Right ventricle myocardium superior (tissue), 1 donor: ENCODE measurements around the gene RBM17. TPM values are rescaled to one million over a fixed set of nuclear protein-coding genes. Genes with fewer than 3 reads are reported as not detected.
"Not testable (repeated sequence)": the region's sequence is repeated elsewhere in the genome, so short reads cannot be mapped to it uniquely, and the experiment has no call there.

Experiments
- ATAC-seq: fragments of 200-7000 bp; cut with Tn5 transposase; one replicate; pipeline ENCODE4 v1.9.1; 2020; ENCODE audit warnings: mild to moderate bottlenecking; ENCODE audit not compliant: poor library complexity
- DNase-seq: peaks from one replicate; pipeline ENCODE4 v3.0.0-alpha.2; 2020
- intact Hi-C: fragments of 100-400 bp; cut with DNase I; formaldehyde crosslinking; loops from one replicate; pipeline ENCODE4 v1.11.2; 2022
- total RNA-seq: library from RNA; stranded (reverse); fragmentation: NEBNext Ultra II Directional; extraction: Animal tissue kit (Norgen Biotek cat#: 25700); gene quantifications from one replicate; pipeline ENCODE4 v1.2.1, GENCODE V29; 2021
- donor health status: DM: no; HTN: yes; CAD: no; lungs with severe emphysema.

The RBM17 gene
- total RNA-seq, 1 donor from 2014 or later, result 64.3 TPM

DNA sequence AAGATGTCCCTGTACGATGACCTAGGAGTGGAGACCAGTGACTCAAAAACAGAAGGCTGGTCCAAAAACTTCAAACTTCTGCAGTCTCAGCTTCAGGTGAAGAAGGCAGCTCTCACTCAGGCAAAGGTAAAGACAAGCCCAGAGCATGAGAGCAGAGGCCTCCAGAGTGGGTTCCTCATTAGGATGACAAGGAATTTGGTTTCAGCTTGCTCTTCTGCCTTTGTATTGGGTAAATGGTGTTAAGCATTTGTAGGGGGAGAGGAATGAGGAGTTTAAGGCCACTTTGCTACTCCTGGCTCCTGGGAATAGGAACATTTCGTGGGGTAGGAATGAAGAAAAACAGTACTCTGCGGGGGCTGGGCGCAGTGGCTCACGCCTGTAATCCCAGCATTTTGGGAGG is 8.2 kb downstream of the RBM17 start:
- DNase-seq, result no peak
- intact Hi-C loops, result no loop called here
- ATAC-seq, result no peak

GRCh38 chr10:6098156-6098555 is 9.3 kb downstream of the RBM17 start:
- no peak for ATAC-seq
- intact Hi-C loops, result no loop called here
- no peak for DNase-seq

GRCh38 chr10:6100370-6100769 is 11.5 kb downstream of the RBM17 start:
- no peak for ATAC-seq
- intact Hi-C loops, result no loop called here
- DNase-seq, result no peak

DNA sequence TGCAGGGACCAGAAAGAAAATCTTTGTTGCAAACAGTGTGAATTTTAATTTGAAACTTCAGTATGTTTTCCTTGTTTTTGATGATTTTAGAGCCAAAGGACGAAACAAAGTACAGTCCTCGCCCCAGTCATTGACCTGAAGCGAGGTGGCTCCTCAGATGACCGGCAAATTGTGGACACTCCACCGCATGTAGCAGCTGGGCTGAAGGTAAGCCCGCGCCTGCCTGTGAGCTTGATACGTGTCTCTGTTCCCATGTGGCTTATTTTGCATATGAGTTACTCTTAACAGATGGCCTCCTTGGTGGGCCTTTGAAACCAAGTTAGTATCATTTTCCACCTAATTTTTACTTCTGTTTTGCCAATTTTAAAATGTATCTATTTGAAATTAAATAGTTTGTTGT is 12.3 kb downstream of the RBM17 start:
- ATAC-seq (no peak), DNase-seq (no peak)
- intact Hi-C loops, result no loop called here

GRCh38 chr10:6102128-6102527 is 13.3 kb downstream of the RBM17 start:
- DNase-seq (no peak), ATAC-seq (peak; percentile 52)
- intact Hi-C loops, result no loop called here

DNA sequence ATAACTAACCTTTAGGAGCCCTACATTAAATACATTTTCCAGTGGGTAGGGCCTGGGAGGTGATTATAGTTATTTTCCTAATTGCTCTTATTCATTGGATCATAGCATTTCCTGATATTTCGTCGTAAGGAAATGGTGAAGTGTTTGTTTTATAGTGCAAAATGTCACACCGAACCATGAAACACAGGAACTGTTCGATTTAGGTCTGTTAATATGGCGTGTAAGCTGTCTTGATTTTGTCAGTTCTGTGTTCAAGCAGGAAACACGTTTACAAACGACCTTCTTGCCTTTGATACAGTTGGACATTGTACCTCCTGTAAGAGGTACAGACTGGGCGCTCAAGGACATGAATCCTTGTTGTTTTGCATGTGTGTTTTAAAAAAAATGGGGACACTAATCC is 14.8 kb downstream of the RBM17 start:
- intact Hi-C loops, result no loop called here
- DNase-seq (no peak), ATAC-seq (no peak)

GRCh38 chr10:6107616-6108015 is 18.8 kb downstream of the RBM17 start:
- intact Hi-C loops, result loop anchor here (5.0 kb wide), 2 partner anchors 40 to 295 kb away; no protein-coding TSS in a partner anchor
- not testable (repeated sequence) for ATAC-seq, DNase-seq

DNA sequence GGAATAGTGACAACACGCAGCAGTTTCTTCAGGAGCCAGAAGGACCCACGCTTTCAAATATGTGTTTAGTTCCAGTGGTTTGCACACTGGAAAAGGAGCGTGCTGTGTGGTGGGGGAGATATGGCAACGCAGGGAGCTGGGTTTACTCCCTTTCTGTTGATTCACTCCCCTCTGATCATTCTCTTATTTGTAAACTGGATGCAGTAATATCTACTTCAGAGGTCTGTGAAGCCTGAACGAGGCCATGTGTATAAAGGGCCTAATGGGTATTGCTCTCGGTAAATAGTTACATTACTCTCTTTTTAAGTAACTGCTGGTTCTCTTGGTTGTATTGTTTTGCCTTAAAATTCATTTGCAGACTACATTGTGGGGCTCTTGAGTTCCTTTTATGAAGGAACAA is 19.2 kb downstream of the RBM17 start:
- DNase-seq, result no peak
- ATAC-seq, result no peak
- intact Hi-C loops, result loop anchor here (5.0 kb wide), 2 partner anchors 39 to 294 kb away; no protein-coding TSS in a partner anchor

DNA sequence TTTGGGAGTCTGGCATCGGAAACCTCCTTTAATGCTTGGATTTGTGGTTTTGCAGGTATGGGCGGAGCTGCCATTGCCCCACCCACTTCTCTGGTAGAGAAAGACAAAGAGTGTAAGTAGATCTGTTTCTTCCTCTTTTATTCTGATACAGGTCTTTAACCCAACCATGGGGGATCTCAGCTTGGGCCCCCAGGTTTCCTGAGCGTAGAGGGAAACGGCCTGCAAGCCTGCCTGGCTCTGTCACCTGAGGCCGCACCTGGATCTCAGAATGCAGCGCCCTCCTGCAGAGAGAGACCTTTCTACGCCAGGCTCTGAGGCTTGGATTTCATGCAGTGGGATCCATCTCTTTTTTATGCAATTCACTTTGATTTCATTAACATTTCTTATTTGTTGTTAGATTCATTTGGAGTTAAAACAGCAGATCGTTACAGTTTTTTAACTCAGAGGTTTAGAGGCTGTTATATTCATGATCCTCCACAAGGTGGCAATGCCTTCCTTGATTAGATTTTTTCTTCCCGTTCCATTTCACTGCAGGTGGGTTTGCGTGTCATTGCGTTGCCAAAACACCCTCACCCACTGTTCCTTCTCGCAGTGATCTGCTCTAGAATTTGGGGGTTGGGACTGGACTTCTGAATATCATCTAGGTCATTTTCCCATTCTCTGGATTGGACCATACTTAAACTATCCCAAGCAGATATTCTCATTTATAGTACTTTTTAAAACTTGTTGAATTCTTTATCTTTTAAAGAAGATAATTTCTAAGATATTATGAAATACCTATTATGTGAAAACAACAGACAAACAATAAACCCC is 20.0 kb downstream of the RBM17 start:
- intact Hi-C loops, result loop anchor here (5.0 kb wide), 2 partner anchors 38 to 293 kb away; no protein-coding TSS in a partner anchor
- DNase-seq (no peak), ATAC-seq (peak; percentile 52)

DNA sequence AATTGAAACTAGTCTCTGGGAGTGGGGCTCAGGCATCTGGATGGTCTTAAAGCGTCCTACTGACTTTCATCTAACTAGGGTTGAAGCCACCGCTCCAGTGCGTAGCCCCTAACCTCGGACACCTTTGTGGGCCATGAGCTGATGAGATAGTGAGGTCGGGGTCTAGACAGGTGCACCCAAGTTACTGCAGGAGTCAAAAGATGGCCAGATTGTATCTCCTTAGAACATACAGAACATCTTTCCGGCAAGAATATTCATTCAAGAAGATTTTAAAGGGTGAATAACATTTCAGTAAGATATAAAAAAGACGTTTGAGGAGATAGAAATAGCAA is 20.6 kb downstream of the RBM17 start:
- ATAC-seq (no peak), DNase-seq (no peak)
- intact Hi-C loops, result loop anchor here (5.0 kb wide), 2 partner anchors 38 to 293 kb away; no protein-coding TSS in a partner anchor

DNA sequence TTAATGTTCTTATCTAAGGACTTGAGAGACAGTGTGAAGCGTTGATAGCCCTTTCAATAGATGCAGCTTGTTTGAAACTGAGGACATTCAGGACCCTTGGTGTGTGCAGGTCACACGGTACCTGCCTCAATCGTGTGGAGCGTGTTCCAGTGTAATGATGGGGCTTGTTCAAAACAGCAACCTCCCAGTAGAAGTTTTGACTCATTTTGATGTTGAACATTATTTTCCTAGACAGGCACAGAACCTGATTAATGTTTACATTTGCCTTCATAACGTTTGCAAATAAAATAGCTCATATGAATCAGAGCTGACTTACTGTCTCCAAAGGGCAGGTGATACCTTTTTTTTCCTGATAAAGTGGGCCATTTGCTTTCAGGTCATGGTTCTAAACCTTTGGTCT is 21.3 kb downstream of the RBM17 start:
- peak; percentile 32 for ATAC-seq
- intact Hi-C loops, result loop anchor here (5.0 kb wide), 1 partner anchor 92 kb away; the partner anchor contains the start of gene PFKFB3
- no peak for DNase-seq

- intact Hi-C loops, result loop anchor here (5.0 kb wide), 1 partner anchor 89 kb away; the partner anchor contains the start of gene PFKFB3
- no peak for DNase-seq
- ATAC-seq, result peak; percentile 55
Observed at GRCh38 chr10:6112893-6113292, 24.1 kb downstream of the RBM17 start.

DNA sequence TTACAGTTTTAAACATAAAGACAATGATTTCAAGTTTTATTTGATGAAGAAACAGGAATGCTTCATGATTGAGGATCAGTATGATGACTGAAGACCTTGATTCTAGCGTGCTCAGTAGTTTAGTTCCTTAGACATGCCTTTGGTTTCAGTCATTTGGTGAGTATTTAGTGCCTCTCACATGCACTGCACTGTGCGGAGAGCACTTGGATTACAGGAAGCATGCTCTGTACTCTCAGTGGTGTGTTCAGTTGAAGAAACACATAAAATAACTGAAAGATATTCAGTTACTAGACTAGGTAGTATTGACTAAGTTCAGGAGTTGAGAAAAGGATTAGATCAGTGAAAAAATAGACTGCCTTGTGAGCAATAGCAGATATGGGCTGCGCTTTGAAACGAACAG is 25.5 kb downstream of the RBM17 start:
- intact Hi-C loops, result loop anchor here (5.0 kb wide), 1 partner anchor 88 kb away; the partner anchor contains the start of gene PFKFB3
- DNase-seq (no peak), ATAC-seq (no peak)

- DNase-seq (no peak), ATAC-seq (peak; percentile 25)
- intact Hi-C loops, result loop anchor here (5.0 kb wide), 1 partner anchor 87 kb away; the partner anchor contains the start of gene PFKFB3
Observed at GRCh38 chr10:6114805-6115341, 26.0 kb downstream of the RBM17 start.

GRCh38 chr10:6115411-6115810 is 26.6 kb downstream of the RBM17 start:
- ATAC-seq (no peak), DNase-seq (no peak)
- intact Hi-C loops, result no loop called here

GRCh38 chr10:6115824-6116350 is 27.1 kb downstream of the RBM17 start:
- intact Hi-C loops, result no loop called here
- no peak for ATAC-seq

DNA sequence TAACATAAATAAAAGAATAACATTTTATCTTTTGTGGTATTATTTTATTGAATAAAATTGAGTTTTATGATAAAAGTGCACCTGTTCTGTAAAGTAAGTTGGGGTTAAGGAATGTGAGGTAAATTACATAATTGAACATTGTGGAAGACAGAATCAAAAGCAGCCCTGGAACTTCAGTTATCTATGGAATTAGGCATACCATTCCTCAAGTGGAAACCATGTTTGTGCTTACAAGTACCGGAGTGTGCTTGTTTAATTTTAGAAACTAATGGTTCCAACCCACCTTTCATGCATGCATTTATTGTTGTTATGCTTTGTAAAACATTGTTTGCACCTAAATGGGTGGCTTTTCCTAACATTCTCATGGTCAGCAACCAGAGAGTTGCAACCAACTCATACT is 28.0 kb downstream of the RBM17 start:
- DNase-seq, result no peak
- intact Hi-C loops, result no loop called here
- peak; percentile 40 for ATAC-seq

More at GRCh38 chr10:6115824-6116350, 27.1 kb downstream of the RBM17 start:
- no peak for DNase-seq

DNA sequence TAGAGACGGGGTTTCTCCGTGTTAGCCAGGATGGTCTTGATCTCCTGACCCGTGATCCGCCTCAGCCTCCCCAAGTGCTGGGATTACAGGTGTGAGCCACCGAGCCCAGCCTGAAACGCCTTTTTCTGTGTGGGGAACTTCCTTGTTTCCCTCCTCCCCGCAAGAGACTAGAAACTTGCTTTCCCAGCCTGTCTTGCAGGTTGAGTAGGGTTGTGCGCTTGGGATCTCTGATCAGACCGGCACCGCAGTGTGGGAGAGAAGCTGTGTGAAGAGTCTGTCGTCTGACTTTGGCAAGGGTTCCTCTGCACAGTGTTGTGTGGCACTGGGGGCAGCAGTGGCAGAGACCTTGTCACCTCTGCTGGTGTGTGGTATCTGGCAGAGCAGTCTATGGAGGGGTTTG is 28.9 kb downstream of the RBM17 start:
- intact Hi-C loops, result no loop called here
- no peak for DNase-seq
- ATAC-seq, result no peak

DNA sequence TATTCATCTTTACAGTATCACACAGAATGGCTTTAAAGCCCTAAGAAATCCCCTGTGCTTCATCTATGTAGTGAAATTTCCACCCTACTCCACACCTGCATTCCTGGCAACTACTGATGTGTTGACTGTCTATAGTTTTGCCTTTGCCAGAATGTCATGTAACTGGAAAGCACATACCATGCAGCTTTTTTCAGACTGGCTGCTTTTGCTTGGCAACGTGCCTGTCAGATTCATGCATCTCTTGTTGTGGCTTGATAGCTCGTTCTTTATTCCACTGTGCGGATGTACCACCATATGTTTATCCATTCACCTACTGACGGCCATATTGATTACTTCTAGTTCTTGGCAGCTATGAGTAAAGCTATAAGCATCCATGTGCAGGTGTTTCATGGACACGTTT is 30.6 kb downstream of the RBM17 start:
- DNase-seq, result no peak
- no peak for ATAC-seq
- intact Hi-C loops, result no loop called here

GRCh38 chr10:6119962-6120361 is 31.1 kb downstream of the RBM17 start:
- ATAC-seq, result no peak
- no peak for DNase-seq
- intact Hi-C loops, result no loop called here
